Measurements from ENCODE around the gene KSR1. TPM values are rescaled to one million over a fixed set of nuclear protein-coding genes. Genes with fewer than 3 reads are reported as not detected.
A peak's percentile ranks its signal among the peaks of the same experiment; 100 is the strongest.

Gene KSR1
- total RNA-seq, 2 donors from 2014 or later = 36.7 to 46.7 TPM

GRCh38 chr17:27609611-27610303 lies 153.5 kb downstream of the KSR1 start:
- H3K4me3 Mint-ChIP-seq = no peak overlapping the region
- H3K9me3 ChIP-seq (ENCODE audit: control insufficient read depth, low read length, poor library complexity, severe bottlenecking) = no peaks in the 10 kb centered on the region
- ATAC-seq = no peak
- peaks cover 6% of the 10 kb centered on the region for H3K36me3 Mint-ChIP-seq (ENCODE audit: low read depth)
- no peak for DNase-seq
- H3K27ac Mint-ChIP-seq = no peak overlapping the region
- H3K27me3 Mint-ChIP-seq = no peaks in the 10 kb centered on the region
- H3K4me1 Mint-ChIP-seq = peaks cover 5% of the 10 kb centered on the region

- ATAC-seq = no peak
- Mint-ChIP-seq H3K4me1 (peaks cover 5% of the 10 kb centered on the region), H3K36me3 (ENCODE audit: low read depth) (peaks cover 10% of the 10 kb centered on the region), H3K27ac (no peak overlapping the region), H3K27me3 (no peaks in the 10 kb centered on the region), H3K4me3 (no peak overlapping the region)
- no peaks in the 10 kb centered on the region for H3K9me3 ChIP-seq (ENCODE audit: control insufficient read depth, low read length, poor library complexity, severe bottlenecking)
- DNase-seq = no peak
Measured at GRCh38 chr17:27610304-27610677, 154.0 kb downstream of the KSR1 start.

- H3K9me3 ChIP-seq (ENCODE audit: control insufficient read depth, low read length, poor library complexity, severe bottlenecking) = no peaks in the 10 kb centered on the region
- H3K27ac Mint-ChIP-seq = peak overlapping the region; percentile 72
- H3K27me3 Mint-ChIP-seq = no peaks in the 10 kb centered on the region
- ATAC-seq (no peak), DNase-seq (no peak)
- no peak overlapping the region for H3K4me3 Mint-ChIP-seq
- peaks cover 10% of the 10 kb centered on the region for H3K36me3 Mint-ChIP-seq (ENCODE audit: low read depth)
- peaks cover 13% of the 10 kb centered on the region for H3K4me1 Mint-ChIP-seq
Measured at GRCh38 chr17:27612160-27612770, 156.0 kb downstream of the KSR1 start.

GRCh38 chr17:27613433-27613832 lies 157.2 kb downstream of the KSR1 start:
- Mint-ChIP-seq H3K36me3 (ENCODE audit: low read depth) (peaks cover 10% of the 10 kb centered on the region), H3K4me1 (peaks cover 13% of the 10 kb centered on the region)
- ATAC-seq = no peak

GRCh38 chr17:27615121-27615520 lies 158.9 kb downstream of the KSR1 start:
- no peaks in the 10 kb centered on the region for H3K9me3 ChIP-seq (ENCODE audit: control insufficient read depth, low read length, poor library complexity, severe bottlenecking)
- H3K4me3 Mint-ChIP-seq = no peak overlapping the region
- peaks cover 11% of the 10 kb centered on the region for H3K4me1 Mint-ChIP-seq
- H3K36me3 Mint-ChIP-seq (ENCODE audit: low read depth) = peaks cover 10% of the 10 kb centered on the region
- DNase-seq (no peak), ATAC-seq (no peak)
- H3K27ac Mint-ChIP-seq = no peak overlapping the region
- H3K27me3 Mint-ChIP-seq = no peaks in the 10 kb centered on the region

More at GRCh38 chr17:27613433-27613832, 157.2 kb downstream of the KSR1 start:
- no peak for DNase-seq
- no peak overlapping the region for H3K27ac Mint-ChIP-seq
- no peaks in the 10 kb centered on the region for H3K9me3 ChIP-seq (ENCODE audit: control insufficient read depth, low read length, poor library complexity, severe bottlenecking)
- no peak overlapping the region for H3K4me3 Mint-ChIP-seq
- H3K27me3 Mint-ChIP-seq = no peaks in the 10 kb centered on the region

- peaks cover 12% of the 10 kb centered on the region for H3K36me3 Mint-ChIP-seq (ENCODE audit: low read depth)
Measured at GRCh38 chr17:27616414-27616813, 160.2 kb downstream of the KSR1 start.

GRCh38 chr17:27618417-27618816 lies 162.2 kb downstream of the KSR1 start:
- H3K27me3 Mint-ChIP-seq = no peaks in the 10 kb centered on the region
- H3K9me3 ChIP-seq (ENCODE audit: control insufficient read depth, low read length, poor library complexity, severe bottlenecking) = no peaks in the 10 kb centered on the region
- no peak overlapping the region for H3K4me3 Mint-ChIP-seq
- DNase-seq = no peak
- H3K36me3 Mint-ChIP-seq (ENCODE audit: low read depth) = peaks cover 7% of the 10 kb centered on the region
- H3K27ac Mint-ChIP-seq = no peak overlapping the region
- no peak for ATAC-seq
- H3K4me1 Mint-ChIP-seq = peaks cover 12% of the 10 kb centered on the region

More at GRCh38 chr17:27616414-27616813, 160.2 kb downstream of the KSR1 start:
- Mint-ChIP-seq H3K27ac (peak overlapping the region; percentile 85), H3K4me3 (peak overlapping the region; percentile 55), H3K27me3 (no peaks in the 10 kb centered on the region), H3K4me1 (peaks cover 15% of the 10 kb centered on the region)
- peak; percentile 51 for ATAC-seq
- H3K9me3 ChIP-seq (ENCODE audit: control insufficient read depth, low read length, poor library complexity, severe bottlenecking) = no peaks in the 10 kb centered on the region
- no peak for DNase-seq

GRCh38 chr17:27620721-27621120 lies 164.5 kb downstream of the KSR1 start:
- Mint-ChIP-seq H3K27ac (peak overlapping the region; percentile 19), H3K4me3 (no peak overlapping the region), H3K36me3 (ENCODE audit: low read depth) (peaks cover 3% of the 10 kb centered on the region), H3K27me3 (no peaks in the 10 kb centered on the region), H3K4me1 (peaks cover 12% of the 10 kb centered on the region)
- no peaks in the 10 kb centered on the region for H3K9me3 ChIP-seq (ENCODE audit: control insufficient read depth, low read length, poor library complexity, severe bottlenecking)
- DNase-seq (no peak), ATAC-seq (no peak)

GRCh38 chr17:27621536-27621935 lies 165.3 kb downstream of the KSR1 start:
- Mint-ChIP-seq H3K4me3 (no peak overlapping the region), H3K36me3 (ENCODE audit: low read depth) (peaks cover 3% of the 10 kb centered on the region), H3K27ac (no peak overlapping the region), H3K27me3 (no peaks in the 10 kb centered on the region), H3K4me1 (peaks cover 7% of the 10 kb centered on the region)
- no peak for DNase-seq
- no peak for ATAC-seq
- H3K9me3 ChIP-seq (ENCODE audit: control insufficient read depth, low read length, poor library complexity, severe bottlenecking) = no peaks in the 10 kb centered on the region

GRCh38 chr17:27621942-27622559 lies 165.8 kb downstream of the KSR1 start:
- no peak overlapping the region for H3K4me3 Mint-ChIP-seq
- peaks cover 4% of the 10 kb centered on the region for H3K4me1 Mint-ChIP-seq
- H3K27me3 Mint-ChIP-seq = no peaks in the 10 kb centered on the region
- H3K9me3 ChIP-seq (ENCODE audit: control insufficient read depth, low read length, poor library complexity, severe bottlenecking) = no peaks in the 10 kb centered on the region
- ATAC-seq = no peak
- DNase-seq = no peak
- no peak overlapping the region for H3K27ac Mint-ChIP-seq
- H3K36me3 Mint-ChIP-seq (ENCODE audit: low read depth) = peaks cover 3% of the 10 kb centered on the region

- H3K27ac Mint-ChIP-seq = no peak overlapping the region
- H3K9me3 ChIP-seq (ENCODE audit: control insufficient read depth, low read length, poor library complexity, severe bottlenecking) = no peaks in the 10 kb centered on the region
- peaks cover 3% of the 10 kb centered on the region for H3K36me3 Mint-ChIP-seq (ENCODE audit: low read depth)
- H3K27me3 Mint-ChIP-seq = no peaks in the 10 kb centered on the region
- DNase-seq = no peak
- H3K4me1 Mint-ChIP-seq = peaks cover 4% of the 10 kb centered on the region
- no peak overlapping the region for H3K4me3 Mint-ChIP-seq
- ATAC-seq = no peak
Measured at GRCh38 chr17:27622986-27623385, 166.7 kb downstream of the KSR1 start.

GRCh38 chr17:27623614-27624013 lies 167.4 kb downstream of the KSR1 start:
- H3K9me3 ChIP-seq (ENCODE audit: control insufficient read depth, low read length, poor library complexity, severe bottlenecking) = no peaks in the 10 kb centered on the region
- DNase-seq = no peak
- ATAC-seq = no peak
- Mint-ChIP-seq H3K4me3 (no peak overlapping the region), H3K4me1 (peaks cover 4% of the 10 kb centered on the region), H3K36me3 (ENCODE audit: low read depth) (peaks cover 3% of the 10 kb centered on the region), H3K27me3 (no peaks in the 10 kb centered on the region), H3K27ac (no peak overlapping the region)

- H3K27ac Mint-ChIP-seq = no peak overlapping the region
- no peak for ATAC-seq
- peaks cover 3% of the 10 kb centered on the region for H3K36me3 Mint-ChIP-seq (ENCODE audit: low read depth)
- no peaks in the 10 kb centered on the region for H3K9me3 ChIP-seq (ENCODE audit: control insufficient read depth, low read length, poor library complexity, severe bottlenecking)
- H3K4me3 Mint-ChIP-seq = no peak overlapping the region
- DNase-seq = no peak
- H3K4me1 Mint-ChIP-seq = peaks cover 7% of the 10 kb centered on the region
- no peaks in the 10 kb centered on the region for H3K27me3 Mint-ChIP-seq
Measured at GRCh38 chr17:27624539-27624938, 168.3 kb downstream of the KSR1 start.
